GM18519 (cell line): ENCODE results near the gene RNF34.
A peak's percentile ranks its signal among the peaks of the same experiment; 100 is the strongest.

ENCODE experiments used
- ATAC-seq: cut with Tn5 transposase; IDR thresholded peaks from one replicate; pipeline ENCODE4 v1.9.1; 2021; ENCODE audit warnings: mild to moderate bottlenecking, moderate library complexity; ENCODE audit not compliant: unreplicated experiment, low FRiP score

Gene RNF34

GRCh38 chr12:121461048-121461447 is 61.1 kb downstream of the RNF34 start:
- ATAC-seq, result no peak

- ATAC-seq, result no peak
These were observed 64.4 kb downstream of the RNF34 start for GRCh38 chr12:121464331-121464730.

DNA sequence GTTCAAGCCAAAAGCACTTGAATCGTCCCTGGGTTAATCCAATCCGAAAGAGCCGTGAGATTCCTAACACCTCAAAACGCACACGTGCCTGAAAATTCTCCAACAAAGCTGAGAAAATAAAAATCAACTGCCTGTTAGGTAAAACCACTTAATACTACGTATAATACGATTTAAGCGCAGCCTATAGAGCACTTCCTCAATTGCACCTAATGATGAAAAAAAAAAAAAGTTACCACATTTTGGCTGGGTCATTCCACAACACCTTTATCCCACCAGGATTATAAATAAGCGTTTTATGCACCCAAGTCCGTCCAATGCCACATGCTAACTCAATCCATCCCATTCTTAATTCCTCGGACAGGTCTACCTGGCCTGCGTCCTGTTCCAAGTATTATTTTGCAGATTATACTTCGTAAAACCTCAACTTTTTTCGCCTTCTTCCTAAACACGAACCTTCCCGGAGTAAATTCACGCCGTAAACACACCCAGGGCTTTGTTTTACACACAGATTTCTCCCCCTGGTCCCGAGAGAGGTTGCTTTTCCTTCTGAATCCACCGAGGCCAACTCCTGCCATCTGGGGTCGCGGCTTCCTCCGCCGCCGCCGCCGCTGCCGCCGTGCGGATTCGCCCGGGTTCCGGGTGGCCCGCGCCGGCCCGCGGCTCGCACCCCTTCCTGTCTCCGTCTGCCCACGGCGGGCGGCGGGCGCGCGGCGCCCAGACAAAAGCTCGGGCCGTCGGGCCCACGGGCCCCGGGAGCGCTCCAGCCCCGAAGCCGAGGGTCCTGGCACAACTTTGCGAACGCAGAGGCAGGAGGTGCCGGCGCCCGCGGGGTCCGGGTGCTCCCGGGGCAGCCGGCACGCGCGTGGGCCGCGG is 66.2 kb downstream of the RNF34 start:
- peak; percentile 7 for ATAC-seq

GRCh38 chr12:121466794-121467637 is 67.1 kb downstream of the RNF34 start:
- peak; percentile 80 for ATAC-seq

DNA sequence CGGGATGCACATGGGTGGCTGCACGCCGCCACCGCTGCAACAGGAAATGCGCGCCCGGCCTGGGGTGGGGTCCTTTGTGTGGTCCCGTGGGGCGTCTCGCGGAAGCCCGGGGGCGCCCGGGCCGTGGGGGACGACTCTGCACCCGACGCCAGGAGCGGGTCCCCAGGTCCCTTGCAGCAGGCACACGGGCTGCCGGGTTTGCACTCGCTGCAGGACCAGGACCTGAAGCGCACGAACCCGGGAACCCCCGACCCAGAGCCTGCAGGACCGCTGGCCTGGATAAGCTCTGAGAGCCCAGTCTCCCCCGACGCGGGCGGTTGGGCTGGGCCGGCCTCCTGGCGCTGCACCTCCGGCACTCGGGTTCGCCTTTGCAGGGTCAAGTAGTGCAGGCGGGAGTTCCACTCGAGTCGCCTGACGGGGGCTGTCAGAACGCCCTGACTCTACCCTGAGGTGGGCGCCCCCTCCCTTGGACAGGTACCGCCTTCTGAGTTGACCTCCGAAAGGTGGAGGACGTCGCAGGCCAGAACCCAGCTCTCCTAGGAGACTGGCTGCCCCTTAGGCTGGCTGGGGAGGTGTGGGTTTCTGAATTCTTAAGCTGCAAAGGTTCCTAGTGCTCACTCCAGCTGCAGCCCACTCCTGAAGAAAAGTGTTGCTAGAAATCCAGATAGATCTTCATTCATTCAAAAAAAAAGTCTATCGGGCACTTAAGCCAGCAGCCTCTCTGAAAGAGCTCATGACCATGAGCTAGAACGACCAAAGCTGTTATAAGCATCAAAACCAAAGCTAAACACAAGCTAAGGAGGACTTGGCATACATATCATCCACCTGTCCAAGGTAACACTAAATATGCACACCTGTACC is 68.0 kb downstream of the RNF34 start:
- peak; percentile 4 for ATAC-seq

DNA sequence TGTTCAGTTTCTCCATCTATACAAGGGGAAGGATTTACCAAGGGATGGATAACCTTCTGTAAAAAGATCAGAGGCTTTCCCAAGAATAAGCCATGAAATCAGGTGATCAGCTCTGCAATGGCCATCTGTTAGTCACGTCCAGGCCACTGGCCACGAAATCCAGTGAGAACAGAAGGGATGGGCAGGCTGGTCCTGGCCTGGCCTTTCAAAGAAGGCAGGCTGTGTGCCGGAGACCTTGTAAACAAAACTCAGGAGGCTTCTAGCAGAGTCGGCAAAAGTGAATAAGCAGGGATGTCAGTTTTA is 68.5 kb downstream of the RNF34 start:
- no peak for ATAC-seq

DNA sequence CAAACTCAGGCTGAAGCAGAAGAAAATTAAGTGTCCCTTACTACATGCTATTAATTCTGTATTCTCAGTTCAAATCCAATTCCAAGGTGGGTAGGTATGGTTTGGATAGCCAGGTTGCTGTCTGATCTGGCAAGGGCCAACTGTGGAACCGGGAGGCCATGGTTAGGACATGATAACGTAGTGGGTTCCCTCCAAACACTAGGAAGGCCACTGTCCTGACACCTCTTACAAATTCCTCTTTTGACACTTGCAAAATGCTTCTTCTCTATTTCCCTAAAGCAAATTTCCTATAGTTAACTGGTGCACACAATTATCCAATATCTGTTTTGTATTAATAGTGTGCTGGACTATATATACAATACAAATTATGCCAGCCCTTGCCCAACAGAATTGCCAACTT is 70.8 kb downstream of the RNF34 start:
- ATAC-seq, result no peak

DNA sequence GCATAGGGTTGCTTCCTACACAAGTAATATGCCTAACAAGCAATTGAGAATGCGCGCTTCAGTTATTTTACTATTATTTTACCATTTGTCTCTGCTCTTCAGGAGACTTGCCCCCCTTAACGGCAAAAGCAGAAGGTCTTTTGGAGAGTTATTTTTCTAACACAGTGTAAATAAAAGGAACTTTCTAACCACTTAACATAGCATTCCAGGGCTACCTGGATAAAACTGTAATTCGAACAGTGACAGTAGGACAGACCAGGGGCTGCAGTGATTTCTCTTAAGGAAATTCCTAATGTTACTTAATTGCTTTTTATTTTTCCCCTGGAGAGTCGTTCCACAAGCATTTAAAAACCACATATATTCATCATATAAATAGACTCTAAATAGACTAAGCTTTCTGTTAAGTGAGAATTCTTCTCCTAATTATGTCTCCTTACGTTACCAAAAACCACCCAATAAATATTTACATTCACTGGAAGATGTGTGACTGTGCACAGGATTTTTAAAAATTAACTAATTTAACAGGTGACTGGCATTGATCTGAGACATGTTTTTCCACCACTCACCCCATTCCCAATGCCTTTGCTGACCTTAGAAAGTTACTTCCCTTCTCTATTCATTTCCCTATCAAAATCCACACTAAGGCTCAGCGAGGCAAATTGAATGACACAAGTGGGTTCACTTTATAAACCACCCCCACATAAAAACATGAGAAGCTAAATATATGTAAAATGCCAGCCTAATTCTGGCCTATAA is 72.4 kb downstream of the RNF34 start:
- ATAC-seq, result no peak
